CD1c-positive myeloid dendritic cell (primary cell): ENCODE results near the gene PPP1R15B.
"Not testable (repeated sequence)": the region's sequence is repeated elsewhere in the genome, so short reads cannot be mapped to it uniquely, and the experiment has no call there.

ENCODE experiments used
- DNase-seq: peaks from one replicate; pipeline ENCODE4 v3.0.0-alpha.2; 2016; ENCODE audit errors: extremely low spot score

PPP1R15B gene

DNA sequence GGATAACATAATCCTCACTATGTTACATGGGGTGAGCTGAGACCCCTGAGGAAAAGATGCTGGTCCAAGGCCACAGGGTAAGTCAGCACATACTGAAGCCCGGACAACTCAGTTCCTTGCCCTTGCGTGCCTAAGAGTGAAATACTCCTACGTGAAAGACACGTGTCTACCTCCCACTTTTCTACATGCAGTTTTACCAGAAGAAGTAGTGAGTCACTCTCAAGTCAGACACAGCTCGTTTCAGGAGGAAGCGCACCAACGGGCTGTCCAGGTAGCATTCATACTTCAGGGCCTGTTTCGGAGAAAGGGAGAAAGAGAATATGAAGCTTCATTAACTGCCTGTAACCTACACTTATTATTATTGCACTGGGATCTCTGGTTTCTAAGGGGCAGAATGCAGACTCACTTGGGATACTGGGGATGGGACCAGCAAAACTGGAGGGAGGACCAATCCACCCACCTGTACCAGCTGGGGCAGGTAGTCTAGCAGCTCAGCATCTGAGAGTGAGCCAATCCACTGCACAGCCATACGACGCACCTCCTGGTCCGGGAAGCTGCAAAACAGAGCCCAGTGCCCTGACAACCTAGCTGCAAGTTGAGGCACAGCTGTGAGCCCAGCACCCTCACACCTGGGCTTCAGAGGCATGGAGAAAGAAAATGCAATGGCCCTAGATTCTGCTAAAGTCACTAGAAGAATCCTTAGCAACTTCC lies 32.4 kb upstream of the PPP1R15B start:
- DNase-seq = peak; percentile 69

DNA sequence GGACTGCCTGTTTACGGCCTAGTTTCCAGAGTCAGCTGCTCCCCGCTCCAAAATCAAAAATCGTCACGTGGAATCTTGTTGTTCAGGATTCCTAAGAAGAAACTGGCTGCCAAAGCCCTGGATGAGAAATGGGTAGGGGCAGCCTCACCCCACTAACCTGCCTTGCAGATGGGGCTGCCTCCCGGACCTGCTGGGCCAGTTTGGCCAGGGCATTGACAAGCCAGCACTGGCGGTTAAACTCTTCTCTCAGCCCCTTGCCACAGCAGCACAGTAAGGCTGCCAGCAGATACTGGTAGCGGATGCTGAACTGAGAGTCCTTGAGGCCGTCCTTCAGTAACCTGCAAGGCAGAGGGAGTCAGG lies 31.6 kb upstream of the PPP1R15B start:
- DNase-seq = no peak

DNA sequence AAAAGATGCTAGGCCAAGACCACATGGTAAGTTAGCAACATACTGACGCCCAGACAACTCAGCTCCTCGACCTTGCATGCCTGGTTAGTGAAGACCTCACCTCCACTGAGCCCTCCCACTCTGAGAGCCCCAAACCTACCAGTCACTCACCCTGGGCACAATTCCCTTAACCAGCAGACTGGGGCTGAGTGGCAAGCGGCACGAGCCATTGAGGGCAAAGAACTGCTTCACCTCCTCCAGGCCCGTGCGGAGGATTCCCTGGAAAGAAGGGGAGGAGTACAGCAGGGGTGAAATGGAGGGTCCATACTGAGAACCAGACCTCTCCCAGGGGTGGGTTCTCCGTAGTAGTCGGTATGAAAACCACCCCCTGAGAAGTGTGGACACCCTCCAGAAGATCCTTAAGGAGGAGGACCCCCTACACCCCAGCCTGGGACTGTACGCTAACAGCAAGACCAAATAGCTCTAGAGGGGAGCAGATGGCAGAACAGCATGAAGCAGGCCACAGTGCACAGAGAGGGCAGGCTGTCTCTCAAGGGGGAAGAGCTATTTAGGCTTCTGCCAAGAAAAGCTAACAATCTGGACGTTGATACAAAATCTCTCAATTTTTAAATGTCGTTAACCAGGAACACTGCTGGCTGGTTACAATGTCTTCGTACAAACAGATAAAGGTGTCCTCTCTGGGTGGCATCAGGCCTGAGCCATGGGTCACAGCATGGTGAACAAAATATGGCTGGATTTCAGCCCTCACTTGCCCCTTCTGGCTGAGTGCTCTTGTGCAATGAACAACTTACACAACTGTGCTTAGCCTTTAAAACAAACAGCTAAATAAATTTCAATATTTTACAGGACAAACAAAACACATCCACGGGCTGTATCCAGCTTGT lies 31.0 kb upstream of the PPP1R15B start:
- DNase-seq = no peak

DNA sequence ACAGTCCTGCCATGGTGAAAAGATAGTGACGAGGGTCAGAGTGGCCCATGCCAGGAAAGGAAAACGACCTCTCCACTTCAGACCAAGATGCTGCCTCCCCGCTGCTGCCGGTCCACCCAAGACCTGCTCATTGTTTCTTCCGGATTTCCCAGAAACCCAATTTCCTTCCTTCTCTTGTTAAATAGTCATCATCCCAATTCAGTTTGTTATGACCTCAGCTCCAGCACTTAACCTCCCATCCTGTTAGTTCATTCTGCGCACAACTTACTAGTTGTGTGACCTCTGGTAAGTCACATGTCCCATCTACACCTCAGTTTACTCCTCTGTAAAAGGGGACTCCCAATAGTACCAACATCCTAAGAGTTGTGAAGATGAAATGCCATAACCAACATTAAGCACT lies 29.9 kb upstream of the PPP1R15B start:
- no peak for DNase-seq

DNA sequence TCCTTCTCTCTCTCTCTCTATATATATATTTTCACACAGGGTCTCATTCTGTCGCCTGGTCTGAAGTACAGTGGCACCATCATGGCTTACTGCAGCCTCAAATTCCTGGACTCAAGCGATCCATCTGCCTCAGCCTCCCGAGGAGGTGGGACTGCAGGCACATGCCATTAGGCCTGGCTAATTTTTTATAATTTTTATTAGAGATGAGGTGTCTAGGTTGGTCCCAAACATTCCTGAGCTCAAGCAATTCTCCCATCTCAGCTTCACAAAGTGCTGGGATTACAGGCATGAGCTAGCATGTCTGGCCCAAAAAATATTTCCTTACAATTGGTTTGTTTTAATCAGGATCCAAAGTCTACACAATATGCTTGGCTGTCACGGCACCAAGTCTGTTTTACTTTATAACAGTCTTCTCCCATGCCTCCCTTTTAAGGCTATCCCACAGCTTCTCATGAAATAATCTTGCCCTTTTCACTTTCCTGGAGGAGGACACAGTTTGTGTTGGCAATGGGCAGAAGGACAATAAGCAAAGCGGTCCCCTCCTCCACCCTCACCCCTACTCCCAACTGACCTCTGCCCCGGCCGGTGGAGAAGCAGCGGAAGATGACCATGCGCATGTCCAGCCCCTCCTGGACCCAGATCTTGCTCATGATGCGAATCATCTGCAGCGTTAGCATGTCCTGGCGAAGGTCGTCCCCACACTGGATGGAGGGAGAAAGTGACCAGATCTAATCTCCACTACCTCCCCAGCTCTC lies 28.2 kb upstream of the PPP1R15B start:
- DNase-seq = no peak

DNA sequence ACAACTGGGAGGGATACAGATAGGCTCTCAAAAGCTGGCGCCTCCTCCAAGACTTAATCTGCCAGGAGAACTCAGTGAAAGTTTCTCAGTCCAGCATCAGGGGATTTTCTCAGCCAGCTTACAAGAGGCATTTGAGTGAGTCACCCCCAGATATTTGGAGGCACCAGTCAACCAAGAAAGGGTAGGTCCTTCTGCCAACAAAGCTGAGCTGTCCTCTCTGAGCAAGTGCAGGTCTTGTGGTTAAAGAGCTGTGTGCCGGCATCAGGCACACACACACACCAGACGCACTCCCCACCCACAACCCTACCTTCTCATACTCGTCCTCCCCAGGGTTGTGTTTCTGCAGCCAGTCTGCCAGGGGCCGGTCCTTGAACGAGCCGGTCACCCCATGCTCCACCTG lies 27.0 kb upstream of the PPP1R15B start:
- no peak for DNase-seq

DNA sequence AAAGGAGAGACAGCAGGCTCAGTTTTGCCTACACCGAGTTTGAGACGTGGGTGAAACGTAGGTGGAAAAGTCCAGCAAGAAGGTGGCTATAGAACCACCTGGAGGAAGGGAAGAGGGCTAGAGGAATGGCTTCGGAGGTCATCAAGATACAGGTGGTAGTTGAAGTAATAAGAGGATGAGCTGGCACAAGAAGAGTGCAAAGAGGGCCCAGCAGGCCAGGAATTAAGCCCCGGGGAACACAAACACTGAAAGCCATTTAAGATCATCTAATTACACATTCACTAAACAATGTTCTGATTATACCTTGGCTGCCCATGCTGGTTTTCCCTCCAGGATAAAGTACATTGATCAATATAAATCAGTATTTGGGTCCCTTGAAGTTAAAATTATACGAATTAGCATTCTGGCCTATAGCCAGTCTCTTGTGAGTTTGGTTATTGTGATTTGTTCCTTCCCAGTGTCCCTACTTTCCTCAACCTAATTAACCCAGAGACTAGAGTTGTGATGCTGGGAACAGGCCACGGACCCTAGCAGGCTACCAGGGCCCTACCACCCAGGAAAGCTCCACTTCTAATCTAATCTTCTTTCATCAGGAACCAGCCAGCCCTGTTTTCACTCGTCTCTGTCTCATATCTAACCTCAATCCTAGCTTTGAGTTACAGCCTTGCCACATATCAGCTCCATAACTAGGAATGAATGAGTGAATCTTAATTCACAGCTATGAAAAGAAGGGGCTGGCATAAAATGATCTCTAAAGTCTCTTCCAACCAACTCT lies 26.4 kb upstream of the PPP1R15B start:
- no peak for DNase-seq

DNA sequence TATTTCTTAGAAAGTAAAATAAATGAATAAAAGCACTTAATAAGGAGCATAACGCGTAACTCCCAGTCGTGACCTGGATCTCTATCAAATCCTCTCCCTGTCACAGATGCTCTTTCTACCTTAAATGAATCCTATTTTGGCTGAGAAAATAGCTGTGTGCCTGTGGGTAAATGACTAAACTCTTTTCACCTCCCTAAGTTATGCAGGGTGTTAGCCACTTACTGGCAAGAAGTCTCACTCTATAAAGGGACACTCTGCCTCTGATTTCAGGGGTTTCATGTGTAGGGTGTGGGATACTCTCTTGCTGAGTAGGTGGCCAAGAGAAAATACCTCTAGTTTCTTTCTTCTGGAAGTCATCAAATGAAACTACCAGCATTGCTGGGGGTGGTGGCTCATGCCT lies 24.3 kb upstream of the PPP1R15B start:
- DNase-seq = no peak

DNA sequence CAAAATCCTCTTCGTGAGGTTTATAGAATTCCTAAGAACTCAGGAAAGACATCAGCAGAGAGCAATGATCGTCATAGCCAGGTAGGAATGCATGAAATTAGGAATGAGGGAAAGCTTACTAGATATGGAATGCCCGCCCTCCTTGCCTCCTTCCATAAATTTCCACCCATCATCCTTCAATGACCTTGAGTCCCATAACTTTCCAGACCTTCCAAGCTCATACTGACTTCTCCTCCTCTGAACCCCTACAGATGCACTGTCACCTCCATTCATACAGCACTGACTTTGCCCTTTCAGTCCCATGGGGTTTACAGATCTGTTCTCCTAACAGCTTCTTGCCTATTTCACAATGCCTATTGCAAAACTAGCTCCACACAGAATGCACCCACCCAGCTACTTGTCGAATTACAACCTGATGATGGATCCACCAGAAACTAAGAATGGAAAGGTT lies 23.8 kb upstream of the PPP1R15B start:
- DNase-seq = peak; percentile 53

DNA sequence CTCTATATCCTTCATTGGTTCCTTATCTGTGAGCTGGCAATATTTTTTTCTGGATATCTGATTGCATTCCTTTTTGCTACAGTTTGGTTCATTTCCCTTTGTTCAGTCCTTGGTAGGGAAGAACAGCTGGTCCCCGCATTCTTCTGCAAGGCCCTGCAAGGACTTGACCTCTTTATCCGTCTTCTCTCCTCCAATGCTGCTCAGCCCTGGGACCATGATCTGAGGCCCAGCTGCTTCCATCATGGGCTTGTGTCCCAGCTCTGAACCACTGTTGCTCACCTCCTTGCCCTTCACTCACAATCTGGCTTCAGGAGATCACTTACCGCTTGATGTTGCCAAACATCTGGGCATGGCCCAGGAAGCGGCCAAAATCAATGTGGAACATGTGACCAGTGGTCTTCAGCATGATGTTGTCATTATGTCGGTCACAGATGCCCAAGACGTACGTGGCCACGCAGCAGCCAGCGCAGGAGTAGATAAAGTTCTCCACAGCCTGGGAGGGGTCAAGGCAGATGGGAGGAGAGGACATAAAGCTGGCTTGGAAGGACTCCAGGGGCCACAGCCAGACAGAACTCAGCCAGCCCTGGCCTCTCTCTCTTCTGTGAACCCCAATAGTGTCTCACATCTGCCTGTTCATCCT lies 22.6 kb upstream of the PPP1R15B start:
- DNase-seq = no peak

DNA sequence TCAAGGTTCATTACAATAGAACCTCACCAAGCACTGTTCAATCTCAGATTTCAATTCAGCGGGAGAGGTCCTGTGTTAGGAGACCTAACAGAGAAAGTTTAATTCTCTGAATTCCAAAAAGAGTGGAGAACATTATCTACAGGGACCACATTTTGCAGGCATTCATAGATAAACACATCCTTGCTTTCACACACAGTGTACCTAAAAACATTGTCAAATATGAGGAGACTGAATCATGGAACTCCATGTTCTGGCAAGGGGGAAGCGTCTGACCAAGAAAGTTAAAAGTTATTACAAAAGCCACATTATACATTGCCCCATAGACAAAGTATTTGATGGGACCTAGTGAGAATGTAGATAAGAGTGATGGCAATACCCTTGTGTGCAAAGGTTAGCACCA lies 21.1 kb upstream of the PPP1R15B start:
- no peak for DNase-seq

DNA sequence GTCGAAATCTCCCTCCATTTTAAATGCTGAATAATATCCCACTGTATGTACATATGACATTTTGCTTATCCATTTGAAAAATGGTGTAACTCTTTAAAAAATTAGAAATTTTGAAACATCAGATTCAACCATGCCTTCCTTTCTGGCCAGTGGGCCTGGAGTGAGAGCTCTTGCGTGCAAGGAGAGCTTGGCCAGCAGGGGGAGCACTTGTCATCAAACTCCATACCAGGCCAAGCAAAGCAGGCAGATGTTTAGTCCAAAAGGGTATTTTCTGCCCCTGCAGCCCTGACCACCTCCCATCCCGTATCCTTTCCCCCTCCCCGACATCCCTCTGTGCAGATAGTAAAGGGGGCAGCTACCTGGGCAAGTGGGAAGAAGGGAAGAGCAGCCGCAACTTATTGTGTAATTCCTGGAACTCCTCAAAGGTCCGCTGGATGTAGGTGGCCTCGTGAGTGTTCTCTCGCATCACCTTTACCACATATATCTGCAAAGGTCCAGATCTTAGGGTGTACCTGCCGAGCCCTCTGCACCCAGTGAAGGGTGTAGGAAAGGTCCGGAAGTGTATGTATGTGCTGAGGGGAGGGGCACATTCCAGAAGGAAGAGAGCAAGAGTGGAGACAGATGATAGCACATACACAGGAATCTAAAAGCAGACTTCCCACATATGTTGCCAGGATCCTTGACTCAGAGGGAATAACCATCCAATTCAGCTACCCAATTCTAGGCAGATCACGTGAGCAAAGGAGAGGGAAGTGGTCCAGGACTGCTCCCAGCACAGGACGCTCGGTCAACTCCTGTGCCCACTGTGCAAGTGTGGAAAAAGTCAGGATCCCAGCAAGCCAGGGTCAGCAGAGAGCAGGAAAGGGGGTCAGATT lies 19.9 kb upstream of the PPP1R15B start:
- peak; percentile 81 for DNase-seq

DNA sequence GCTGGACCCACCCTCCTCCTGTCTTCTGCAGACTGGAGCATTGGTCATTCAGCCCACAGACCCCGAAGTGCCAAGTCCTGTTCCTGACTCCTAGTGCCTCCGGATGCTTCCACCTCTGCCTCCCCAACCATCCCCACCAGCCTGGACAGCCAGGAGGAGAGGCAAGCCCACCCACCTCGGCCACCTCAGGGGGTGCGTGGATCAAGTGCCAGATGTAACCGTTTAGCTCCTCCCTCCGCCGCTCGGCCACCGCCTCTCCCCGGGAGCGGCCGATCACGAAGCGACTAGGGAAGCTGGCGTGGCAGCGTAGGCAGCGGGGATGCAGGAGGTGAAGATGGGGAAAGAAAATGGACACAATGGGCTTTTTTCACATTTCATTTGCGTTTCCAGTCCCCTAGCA lies 18.1 kb upstream of the PPP1R15B start:
- DNase-seq = no peak

DNA sequence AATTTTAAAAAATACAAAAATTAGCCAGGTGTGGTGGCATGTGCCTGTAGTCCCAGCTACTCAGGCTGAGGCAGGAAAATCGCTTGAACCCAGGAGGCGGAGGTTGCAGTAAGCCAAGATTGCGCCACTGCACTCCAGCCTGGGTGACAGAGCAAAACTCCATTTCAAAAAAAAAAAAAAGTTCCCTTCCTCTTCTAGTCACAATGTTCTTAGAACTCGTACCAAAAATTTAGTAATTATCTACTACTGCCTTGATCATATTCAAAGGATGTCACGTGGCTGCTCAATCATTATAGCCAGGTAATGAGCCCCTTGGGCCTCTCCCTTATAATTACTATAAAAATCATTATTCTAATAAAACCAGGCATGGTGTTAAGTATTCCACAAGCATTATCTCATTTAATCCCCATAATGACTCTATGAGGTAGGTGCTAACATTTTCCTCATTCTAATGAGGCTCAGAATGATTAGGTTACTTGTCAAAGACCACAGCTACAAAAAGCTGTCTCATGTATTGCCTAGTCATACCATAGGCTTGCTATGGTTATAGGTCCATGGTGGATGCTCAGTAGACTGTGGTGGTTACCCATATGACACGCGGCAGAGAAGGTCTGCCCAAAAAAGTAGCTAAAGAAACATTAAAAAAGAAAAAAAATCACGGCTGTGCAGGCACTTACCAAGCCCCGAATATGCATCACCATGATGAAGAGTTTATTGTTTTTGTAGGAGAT lies 15.5 kb upstream of the PPP1R15B start:
- DNase-seq = peak; percentile 60

DNA sequence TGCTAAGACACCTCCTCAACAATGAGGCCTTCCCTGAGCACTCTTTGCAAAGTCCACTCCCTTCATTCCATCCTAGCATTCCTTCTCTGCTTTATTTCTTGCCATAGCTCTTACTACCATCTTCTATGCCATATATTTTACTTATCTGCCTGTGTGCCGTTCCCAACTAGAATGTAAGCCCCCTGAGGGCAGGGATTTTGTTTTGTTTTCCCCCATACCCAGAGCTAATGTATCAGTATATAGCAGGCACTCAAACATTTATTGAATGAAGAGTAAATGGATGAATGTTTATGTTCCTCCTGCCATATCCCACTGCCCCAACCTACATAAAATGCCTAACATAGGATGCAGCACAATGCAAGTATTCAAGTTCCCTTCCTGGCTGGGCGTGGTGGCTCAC lies 14.9 kb upstream of the PPP1R15B start:
- no peak for DNase-seq

DNA sequence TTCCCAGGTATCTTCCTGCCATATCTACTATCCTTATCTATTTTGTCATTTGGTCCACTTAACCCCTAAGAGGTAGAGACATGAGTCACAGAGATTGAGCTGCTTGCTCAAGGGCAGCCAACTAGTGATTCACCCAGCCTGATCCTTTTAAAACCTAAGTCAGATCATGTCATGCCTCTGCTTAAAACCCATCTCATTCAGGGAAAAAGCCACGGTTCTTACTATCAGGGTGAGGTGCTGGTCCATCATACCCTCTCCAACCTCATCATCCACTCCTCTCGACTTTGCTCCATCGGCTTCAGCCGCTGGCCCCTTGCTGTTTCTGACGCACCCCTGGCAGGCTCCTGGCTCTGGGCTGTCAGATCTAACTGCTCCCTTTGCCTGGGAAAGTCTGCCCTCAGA lies 14.4 kb upstream of the PPP1R15B start:
- peak; percentile 27 for DNase-seq

DNA sequence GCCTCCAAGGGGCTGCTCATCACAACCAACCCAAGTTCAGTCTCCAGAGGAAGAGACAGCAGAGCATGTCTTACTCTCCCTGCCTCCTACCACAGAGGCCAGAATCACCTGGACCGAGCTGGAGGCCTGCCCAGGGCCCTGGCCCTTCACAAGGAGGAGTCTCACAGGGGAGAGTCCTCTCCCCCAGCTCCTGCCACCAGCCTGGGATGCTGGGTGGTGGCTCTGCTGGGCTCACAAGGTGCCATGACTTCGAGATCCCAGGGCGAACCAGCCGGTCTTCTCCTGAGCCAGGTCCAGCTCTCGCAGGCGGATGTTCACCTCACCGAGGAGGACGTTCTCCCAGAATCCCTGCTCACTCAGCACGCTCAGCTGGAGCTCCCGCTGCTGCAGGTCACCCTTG lies 13.0 kb upstream of the PPP1R15B start:
- DNase-seq = no peak

DNA sequence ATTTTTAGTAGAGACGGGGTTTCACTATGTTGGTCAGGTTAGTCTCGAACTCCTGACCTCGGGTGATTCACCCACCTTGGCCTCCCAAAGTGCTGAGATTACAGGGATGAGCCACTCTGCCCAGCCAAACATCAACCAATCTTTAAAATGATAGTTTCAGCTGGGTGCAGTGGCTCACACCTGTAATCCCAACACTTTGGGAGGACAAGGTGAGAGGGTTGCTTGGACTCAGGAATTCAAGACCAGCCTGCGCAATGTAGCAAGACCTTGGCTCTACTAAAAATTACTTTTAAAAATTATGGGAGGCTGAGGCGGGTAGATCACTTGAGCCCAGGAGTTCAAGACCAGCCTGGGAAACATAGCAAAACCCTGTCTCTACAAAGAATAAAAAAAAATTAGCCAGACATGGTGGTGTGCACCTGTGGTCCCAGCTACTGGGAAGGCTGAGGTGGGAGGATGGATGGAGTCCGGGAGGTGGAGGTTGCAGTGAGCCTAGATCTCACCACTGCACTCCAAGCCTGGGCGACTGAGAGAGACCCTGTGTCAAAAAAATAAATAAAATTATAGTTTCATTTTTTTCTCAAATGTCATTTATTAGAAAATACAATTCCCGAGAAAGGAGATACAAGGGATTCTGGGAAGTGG lies 10.6 kb upstream of the PPP1R15B start:
- not testable (repeated sequence) for DNase-seq

DNA sequence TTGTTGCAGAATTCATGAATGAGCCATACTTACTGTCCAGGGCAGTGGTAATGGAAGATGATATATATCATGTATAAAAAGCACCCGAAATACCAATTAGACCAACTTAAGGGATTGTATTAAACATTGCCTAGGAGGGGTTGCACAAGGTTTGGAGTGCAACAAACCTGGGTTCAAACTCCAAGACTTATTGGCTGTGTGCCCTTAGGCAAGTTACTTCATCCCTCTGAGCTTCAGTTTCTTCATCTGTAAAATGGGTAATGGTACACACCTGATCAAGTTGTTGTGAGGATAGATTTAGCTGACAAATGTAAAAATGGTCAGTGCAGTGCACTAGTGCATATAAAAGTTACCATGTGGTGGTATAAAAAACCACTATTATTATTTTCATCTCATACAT lies 9.8 kb upstream of the PPP1R15B start:
- DNase-seq = no peak
